Measurements from ENCODE around the gene SPEM2. TPM values are rescaled to one million over a fixed set of nuclear protein-coding genes. Genes with fewer than 3 reads are reported as not detected.

SPEM2 gene
- total RNA-seq, 1 donor from 2014 or later, result 0.14 TPM

- FAIRE-seq (no peak), DNase-seq (ENCODE audit: low read depth) (peak; percentile 45)
- peaks cover 2% of the 10 kb centered on the region for H3K27me3 Mint-ChIP-seq (ENCODE audit: low read depth, unreplicated experiment)
- H2AFZ ChIP-seq (ENCODE audit: low read depth, low read length), result peak overlapping the region; percentile 72
- peak overlapping the region; percentile 85 for H3K27ac Mint-ChIP-seq (ENCODE audit: unreplicated experiment)
- peaks cover 17% of the 10 kb centered on the region for H3K36me3 Mint-ChIP-seq (ENCODE audit: low read depth, unreplicated experiment)
- no peaks in the 10 kb centered on the region for H3K9me3 ChIP-seq (ENCODE audit: insufficient read depth, low read depth, low read length)
- peak overlapping the region; percentile 51 for H3K4me3 ChIP-seq (ENCODE audit: insufficient read depth, low read depth, low read length)
- no peaks in the 10 kb centered on the region for H3K36me3 ChIP-seq (ENCODE audit: insufficient read depth, low read length)
- peaks cover 32% of the 10 kb centered on the region for H3K27me3 ChIP-seq (ENCODE audit: insufficient read depth, low read length)
- peak overlapping the region; percentile 89 for H3K4me3 Mint-ChIP-seq (ENCODE audit: unreplicated experiment)
- TF ChIP-seq EZH2 (IDR thresholded peaks at IDR 0.05; ENCODE audit: insufficient read depth, low read length), result no peak
- TF ChIP-seq CTCF (IDR thresholded peaks at IDR 0.05; ENCODE audit: insufficient read depth, low read depth, low read length), result no peak
- no peaks in the 10 kb centered on the region for H3K79me2 ChIP-seq (ENCODE audit: insufficient read depth, low read length)
- peak overlapping the region; percentile 17 for H3K9ac ChIP-seq (ENCODE audit: low read length)
- H3K9me3 Mint-ChIP-seq (ENCODE audit: unreplicated experiment), result no peaks in the 10 kb centered on the region
- H4K20me1 ChIP-seq (ENCODE audit: insufficient read depth, low read length), result peaks cover 13% of the 10 kb centered on the region
- H3K27ac ChIP-seq (ENCODE audit: low read depth, low read length), result no peak overlapping the region
- H3K4me1 Mint-ChIP-seq (ENCODE audit: low read depth, unreplicated experiment), result peaks cover 21% of the 10 kb centered on the region
- H3K4me2 ChIP-seq (ENCODE audit: low read length), result peak overlapping the region; percentile 82
- H3K4me1 ChIP-seq (ENCODE audit: insufficient read depth, low read length), result peaks cover 37% of the 10 kb centered on the region
Observed at GRCh38 chr17:7440834-7441195, 15.4 kb downstream of the SPEM2 start.

DNA sequence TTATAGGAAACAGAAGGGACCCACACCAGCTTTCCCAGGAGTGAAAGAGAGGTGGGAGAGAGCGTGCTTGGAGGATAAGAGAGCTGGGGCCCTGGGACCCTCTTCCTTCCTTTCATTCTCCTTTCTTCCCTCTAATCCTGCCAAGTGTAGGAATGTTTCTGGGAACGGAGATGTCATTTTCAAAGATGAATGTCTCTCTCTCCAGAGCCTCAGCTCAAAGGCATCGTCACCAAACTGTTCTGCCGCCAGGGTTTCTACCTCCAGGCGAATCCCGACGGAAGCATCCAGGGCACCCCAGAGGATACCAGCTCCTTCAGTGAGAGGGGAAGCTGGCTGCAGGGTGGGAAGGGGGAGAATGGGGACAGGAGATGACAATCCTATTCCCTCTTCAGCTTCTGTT lies 15.8 kb downstream of the SPEM2 start:
- TF ChIP-seq EZH2 (IDR thresholded peaks at IDR 0.05; ENCODE audit: insufficient read depth, low read length) (no peak), CTCF (IDR thresholded peaks at IDR 0.05; ENCODE audit: insufficient read depth, low read depth, low read length) (no peak)
- H3K9me3 Mint-ChIP-seq (ENCODE audit: unreplicated experiment), result no peaks in the 10 kb centered on the region
- peaks cover 17% of the 10 kb centered on the region for H3K36me3 Mint-ChIP-seq (ENCODE audit: low read depth, unreplicated experiment)
- Histone ChIP-seq H3K4me2 (ENCODE audit: low read length) (no peak overlapping the region), H4K20me1 (ENCODE audit: insufficient read depth, low read length) (peaks cover 13% of the 10 kb centered on the region), H3K79me2 (ENCODE audit: insufficient read depth, low read length) (no peaks in the 10 kb centered on the region), H3K9me3 (ENCODE audit: insufficient read depth, low read depth, low read length) (no peaks in the 10 kb centered on the region), H3K9ac (ENCODE audit: low read length) (no peak overlapping the region), H3K4me3 (ENCODE audit: insufficient read depth, low read depth, low read length) (no peak overlapping the region), H3K27ac (ENCODE audit: low read depth, low read length) (no peak overlapping the region), H3K4me1 (ENCODE audit: insufficient read depth, low read length) (peaks cover 34% of the 10 kb centered on the region), H3K27me3 (ENCODE audit: insufficient read depth, low read length) (peaks cover 37% of the 10 kb centered on the region), H3K36me3 (ENCODE audit: insufficient read depth, low read length) (no peaks in the 10 kb centered on the region), H2AFZ (ENCODE audit: low read depth, low read length) (no peak overlapping the region)
- H3K4me1 Mint-ChIP-seq (ENCODE audit: low read depth, unreplicated experiment), result peaks cover 21% of the 10 kb centered on the region
- H3K27me3 Mint-ChIP-seq (ENCODE audit: low read depth, unreplicated experiment), result peaks cover 2% of the 10 kb centered on the region
- FAIRE-seq, result no peak
- peak overlapping the region; percentile 89 for H3K4me3 Mint-ChIP-seq (ENCODE audit: unreplicated experiment)
- peak overlapping the region; percentile 78 for H3K27ac Mint-ChIP-seq (ENCODE audit: unreplicated experiment)
- DNase-seq (ENCODE audit: low read depth), result no peak

DNA sequence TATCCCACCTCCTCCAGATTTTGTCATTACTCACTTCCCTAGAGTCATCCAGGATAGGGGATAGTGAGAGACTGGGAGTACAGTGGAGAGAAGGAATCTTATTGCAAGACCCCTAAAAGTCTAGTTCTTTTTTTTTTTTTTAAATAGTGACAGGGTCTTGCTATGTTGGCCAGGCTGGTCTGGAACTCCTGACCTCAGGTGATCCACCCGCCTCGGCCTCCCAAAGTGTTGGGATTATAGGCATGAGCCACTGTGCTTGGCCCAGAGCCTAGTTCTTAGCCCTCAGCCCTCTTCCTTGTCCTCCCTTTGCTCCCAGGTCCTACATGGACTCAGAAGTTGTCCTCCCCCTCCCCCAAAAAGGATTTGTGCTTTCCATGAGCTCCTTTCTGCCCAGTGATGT lies 16.7 kb downstream of the SPEM2 start:
- Histone ChIP-seq H3K36me3 (ENCODE audit: insufficient read depth, low read length) (no peaks in the 10 kb centered on the region), H3K9ac (ENCODE audit: low read length) (no peak overlapping the region), H3K27ac (ENCODE audit: low read depth, low read length) (no peak overlapping the region), H3K9me3 (ENCODE audit: insufficient read depth, low read depth, low read length) (no peaks in the 10 kb centered on the region), H3K27me3 (ENCODE audit: insufficient read depth, low read length) (peaks cover 40% of the 10 kb centered on the region), H3K79me2 (ENCODE audit: insufficient read depth, low read length) (no peaks in the 10 kb centered on the region), H3K4me1 (ENCODE audit: insufficient read depth, low read length) (peaks cover 33% of the 10 kb centered on the region), H3K4me3 (ENCODE audit: insufficient read depth, low read depth, low read length) (no peak overlapping the region), H4K20me1 (ENCODE audit: insufficient read depth, low read length) (peaks cover 13% of the 10 kb centered on the region), H2AFZ (ENCODE audit: low read depth, low read length) (no peak overlapping the region), H3K4me2 (ENCODE audit: low read length) (no peak overlapping the region)
- H3K27me3 Mint-ChIP-seq (ENCODE audit: low read depth, unreplicated experiment), result peaks cover 5% of the 10 kb centered on the region
- no peak overlapping the region for H3K27ac Mint-ChIP-seq (ENCODE audit: unreplicated experiment)
- H3K9me3 Mint-ChIP-seq (ENCODE audit: unreplicated experiment), result peaks cover under 1% of the 10 kb centered on the region
- H3K36me3 Mint-ChIP-seq (ENCODE audit: low read depth, unreplicated experiment), result peaks cover 20% of the 10 kb centered on the region
- peak overlapping the region; percentile 77 for H3K4me3 Mint-ChIP-seq (ENCODE audit: unreplicated experiment)
- DNase-seq (ENCODE audit: low read depth), result no peak
- peaks cover 21% of the 10 kb centered on the region for H3K4me1 Mint-ChIP-seq (ENCODE audit: low read depth, unreplicated experiment)
- no peak for FAIRE-seq
- TF ChIP-seq CTCF (IDR thresholded peaks at IDR 0.05; ENCODE audit: insufficient read depth, low read depth, low read length), result no peak
- TF ChIP-seq EZH2 (IDR thresholded peaks at IDR 0.05; ENCODE audit: insufficient read depth, low read length), result no peak

Measured in astrocyte (in vitro differentiated cells and primary cell).